Measurements from ENCODE around the gene CXXC1.
"Not testable (repeated sequence)": the region's sequence is repeated elsewhere in the genome, so short reads cannot be mapped to it uniquely, and the experiment has no call there.

Gene CXXC1

DNA sequence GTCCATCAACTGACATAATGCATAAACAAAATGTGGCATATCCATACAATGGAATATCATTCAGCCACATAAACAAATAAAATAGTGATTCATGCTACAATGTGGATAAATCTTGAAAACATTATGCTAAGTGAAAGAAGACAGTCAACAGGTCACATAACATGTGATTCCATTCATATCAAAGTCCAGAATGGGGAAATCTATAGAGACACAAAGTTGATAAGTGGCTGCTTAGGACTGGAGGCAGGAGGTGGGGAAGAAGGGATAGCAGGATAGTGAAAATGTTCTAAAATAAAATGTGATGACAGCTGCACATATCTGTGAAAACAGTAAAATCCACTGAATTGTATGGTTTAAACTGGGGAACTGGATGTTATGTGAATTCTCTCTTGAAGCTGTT lies 39.9 kb downstream of the CXXC1 start:
- DNase-seq (ENCODE audit: extremely low read depth, low read depth) = no peak

DNA sequence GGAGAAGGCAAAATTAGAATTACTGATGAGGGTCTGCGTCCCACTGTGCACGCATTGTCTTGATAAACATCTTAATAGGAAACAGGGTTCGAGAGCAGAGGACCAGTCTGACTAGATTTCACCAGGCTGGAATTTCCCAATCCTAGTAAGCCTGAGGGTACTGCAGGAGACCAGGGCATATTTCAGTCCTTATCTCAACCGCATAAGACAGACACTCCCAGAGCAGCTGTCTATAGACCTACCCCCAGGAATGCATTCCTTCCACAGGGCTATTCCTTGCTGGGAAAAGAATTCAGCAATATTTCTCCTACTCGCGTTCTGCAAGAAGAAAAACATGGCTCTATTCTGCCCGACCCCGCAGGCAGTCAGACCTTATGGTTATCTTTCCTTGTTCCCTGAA lies 45.7 kb downstream of the CXXC1 start:
- DNase-seq (ENCODE audit: extremely low read depth, low read depth) = not testable (repeated sequence)

More for the DNA sequence above, 39.9 kb downstream of the CXXC1 start:
- TF ChIP-seq CTCF (IDR thresholded peaks at IDR 0.05; ENCODE audit: low read depth, low read length) = no peak

DNA sequence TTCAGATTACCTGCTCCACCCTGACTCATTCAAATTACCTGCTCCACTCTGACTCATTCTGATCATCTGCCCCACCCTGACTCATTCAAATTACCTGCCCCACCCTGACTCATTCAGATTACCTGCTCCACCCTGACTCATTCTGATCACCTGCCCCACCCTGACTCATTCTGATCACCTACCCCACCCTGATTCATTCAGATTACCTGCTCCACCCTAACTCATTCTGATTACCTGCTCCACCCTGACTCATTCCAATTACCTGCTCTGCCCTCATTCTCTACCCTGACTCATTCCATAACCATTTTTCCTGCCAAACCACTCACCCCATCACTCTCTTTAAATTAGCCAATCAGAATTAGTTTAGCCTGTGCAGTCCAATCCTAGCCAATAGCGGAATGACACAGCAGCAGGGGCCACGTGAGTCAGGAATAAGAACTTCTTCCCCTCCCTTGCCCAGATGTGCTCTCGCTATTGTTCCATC lies 47.4 kb downstream of the CXXC1 start:
- TF ChIP-seq CTCF (IDR thresholded peaks at IDR 0.05; ENCODE audit: low read depth, low read length) = no peak
- DNase-seq (ENCODE audit: extremely low read depth, low read depth) = no peak

GRCh38 chr18:50232419-50232818 lies 55.1 kb downstream of the CXXC1 start:
- DNase-seq (ENCODE audit: extremely low read depth, low read depth) = no peak
- no peak for TF ChIP-seq CTCF (IDR thresholded peaks at IDR 0.05; ENCODE audit: low read depth, low read length)
